Smooth muscle cell (in vitro differentiated cells): ENCODE results near the gene COX20. TPM values are rescaled to one million over a fixed set of nuclear protein-coding genes. Genes with fewer than 3 reads are reported as not detected.

Experiments used
- DNase-seq: peaks from one replicate; lab custom pipeline; 2025; ENCODE audit not compliant: unreplicated experiment; lab: John Stamatoyannopoulos, UW
- H2AFZ ChIP-seq: fragments of 200-600 bp; sonication (generic); 2 replicates; pipeline ENCODE4 v1.6.0; 2016; ENCODE audit warnings: antibody characterized with exemption, low read depth, mild to moderate bottlenecking
- H3F3A ChIP-seq: fragments of 200-600 bp; sonication (generic); 2 replicates; pipeline ENCODE4 v1.6.0; 2017; ENCODE audit warnings: antibody characterized with exemption, low read depth
- H3K27ac ChIP-seq: fragments of 200-600 bp; sonication (generic); 2 replicates; pipeline ENCODE4 v1.5.1; 2016; ENCODE audit warnings: low read depth, mild to moderate bottlenecking
- H3K27me3 ChIP-seq: fragments of 200-600 bp; sonication (generic); 2 replicates; pipeline ENCODE4 v1.6.1; 2016; ENCODE audit warnings: low read depth, mild to moderate bottlenecking
- H3K36me3 ChIP-seq: fragments of 200-600 bp; sonication (generic); 2 replicates; pipeline ENCODE4 v1.5.1; 2016; ENCODE audit warnings: low read depth
- H3K4me1 ChIP-seq: fragments of 200-600 bp; sonication (generic); 2 replicates; pipeline ENCODE4 v1.5.1; 2016; ENCODE audit warnings: low read depth
- H3K4me2 ChIP-seq: fragments of 200-600 bp; sonication (generic); 2 replicates; pipeline ENCODE4 v1.6.0; 2016; ENCODE audit warnings: mild to moderate bottlenecking
- H3K4me3 ChIP-seq: fragments of 200-600 bp; sonication (generic); 2 replicates; pipeline ENCODE4 v1.5.1; 2016; ENCODE audit warnings: mild to moderate bottlenecking
- H3K79me2 ChIP-seq: fragments of 200-600 bp; sonication (generic); 2 replicates; pipeline ENCODE4 v1.6.0; 2016; ENCODE audit warnings: low read depth, mild to moderate bottlenecking
- H3K9ac ChIP-seq: fragments of 200-600 bp; sonication (generic); 2 replicates; pipeline ENCODE4 v1.6.0; 2016; ENCODE audit warnings: low read depth
- H3K9me3 ChIP-seq: fragments of 200-600 bp; sonication (generic); replicated peaks from 2 replicates; pipeline ENCODE4 v1.5.1; 2016; ENCODE audit warnings: low read depth
- H4K20me1 ChIP-seq: fragments of 200-600 bp; sonication (generic); 2 replicates; pipeline ENCODE4 v1.6.0; 2016; ENCODE audit warnings: low read depth
- WGBS: methylation state at CpG from one replicate; pipeline ENCODE4 v1.1.7; 2016; ENCODE audit warnings: low lambda C conversion rate; 5-methylcytosine and 5-hydroxymethylcytosine counted together
- polyA plus RNA-seq: library from polyadenylated mRNA; unstranded; fragments of >200 nt; fragmentation: Nextera tagmentation; extraction: Ambion mirVana; gene quantifications from 2 replicates; pipeline ENCODE4 v1.2.1, GENCODE V29; 2016
- total RNA-seq: library from RNA; depleted of rRNA; stranded (reverse); fragments of >200 nt; gene quantifications from 2 replicates; pipeline ENCODE4 v1.2.3, GENCODE V29; 2014
- TF ChIP-seq, protein P1 (sequence below): fragments of 200-600 bp; sonication (generic); IDR thresholded peaks from 2 replicates; pipeline ENCODE4 v1.5.1; 2017; ENCODE audit warnings: borderline replicate concordance, mild to moderate bottlenecking, antibody characterized with exemption; ENCODE audit not compliant: insufficient read depth, poor library complexity, severe bottlenecking

Gene COX20
- total and polyA plus RNA-seq, 2 experiments from 2014 or later: 11.1 to 37.2 TPM

DNA sequence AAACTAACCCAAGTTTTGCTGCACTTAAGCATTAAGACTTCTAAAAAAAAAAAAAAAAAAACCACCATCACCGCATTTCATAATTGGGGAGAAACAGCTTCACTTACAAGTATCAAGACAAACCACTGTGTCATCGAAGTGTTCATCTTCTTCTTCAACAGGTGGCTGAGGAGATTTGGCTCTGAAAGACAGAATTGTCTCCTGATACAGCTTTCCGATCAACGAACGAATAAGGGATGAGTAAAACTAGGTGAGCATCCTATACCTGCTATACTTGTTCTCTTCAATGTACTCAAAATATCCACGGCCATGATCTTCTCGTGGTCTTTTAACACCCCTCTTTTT lies 26.9 kb downstream of the COX20 start:
- H2AFZ ChIP-seq: no peak overlapping the region
- H4K20me1 ChIP-seq: peaks cover 56% of the 10 kb centered on the region
- peaks cover 48% of the 10 kb centered on the region for H3K4me1 ChIP-seq
- H3K9me3 ChIP-seq: no peaks in the 10 kb centered on the region
- H3F3A ChIP-seq: peaks cover 21% of the 10 kb centered on the region
- DNase-seq: no peak
- H3K4me3 ChIP-seq: peak overlapping the region; percentile 97
- TF ChIP-seq, protein P1, sequence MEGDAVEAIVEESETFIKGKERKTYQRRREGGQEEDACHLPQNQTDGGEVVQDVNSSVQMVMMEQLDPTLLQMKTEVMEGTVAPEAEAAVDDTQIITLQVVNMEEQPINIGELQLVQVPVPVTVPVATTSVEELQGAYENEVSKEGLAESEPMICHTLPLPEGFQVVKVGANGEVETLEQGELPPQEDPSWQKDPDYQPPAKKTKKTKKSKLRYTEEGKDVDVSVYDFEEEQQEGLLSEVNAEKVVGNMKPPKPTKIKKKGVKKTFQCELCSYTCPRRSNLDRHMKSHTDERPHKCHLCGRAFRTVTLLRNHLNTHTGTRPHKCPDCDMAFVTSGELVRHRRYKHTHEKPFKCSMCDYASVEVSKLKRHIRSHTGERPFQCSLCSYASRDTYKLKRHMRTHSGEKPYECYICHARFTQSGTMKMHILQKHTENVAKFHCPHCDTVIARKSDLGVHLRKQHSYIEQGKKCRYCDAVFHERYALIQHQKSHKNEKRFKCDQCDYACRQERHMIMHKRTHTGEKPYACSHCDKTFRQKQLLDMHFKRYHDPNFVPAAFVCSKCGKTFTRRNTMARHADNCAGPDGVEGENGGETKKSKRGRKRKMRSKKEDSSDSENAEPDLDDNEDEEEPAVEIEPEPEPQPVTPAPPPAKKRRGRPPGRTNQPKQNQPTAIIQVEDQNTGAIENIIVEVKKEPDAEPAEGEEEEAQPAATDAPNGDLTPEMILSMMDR: no peak
- under 1% methylated on average over 7 of the region's 7 CpGs for WGBS
- peak overlapping the region; percentile 90 for H3K4me2 ChIP-seq
- no peaks in the 10 kb centered on the region for H3K27me3 ChIP-seq
- peaks cover 24% of the 10 kb centered on the region for H3K36me3 ChIP-seq
- peaks cover 66% of the 10 kb centered on the region for H3K79me2 ChIP-seq
- peak overlapping the region; percentile 99 for H3K27ac ChIP-seq
- peak overlapping the region; percentile 99 for H3K9ac ChIP-seq

DNA sequence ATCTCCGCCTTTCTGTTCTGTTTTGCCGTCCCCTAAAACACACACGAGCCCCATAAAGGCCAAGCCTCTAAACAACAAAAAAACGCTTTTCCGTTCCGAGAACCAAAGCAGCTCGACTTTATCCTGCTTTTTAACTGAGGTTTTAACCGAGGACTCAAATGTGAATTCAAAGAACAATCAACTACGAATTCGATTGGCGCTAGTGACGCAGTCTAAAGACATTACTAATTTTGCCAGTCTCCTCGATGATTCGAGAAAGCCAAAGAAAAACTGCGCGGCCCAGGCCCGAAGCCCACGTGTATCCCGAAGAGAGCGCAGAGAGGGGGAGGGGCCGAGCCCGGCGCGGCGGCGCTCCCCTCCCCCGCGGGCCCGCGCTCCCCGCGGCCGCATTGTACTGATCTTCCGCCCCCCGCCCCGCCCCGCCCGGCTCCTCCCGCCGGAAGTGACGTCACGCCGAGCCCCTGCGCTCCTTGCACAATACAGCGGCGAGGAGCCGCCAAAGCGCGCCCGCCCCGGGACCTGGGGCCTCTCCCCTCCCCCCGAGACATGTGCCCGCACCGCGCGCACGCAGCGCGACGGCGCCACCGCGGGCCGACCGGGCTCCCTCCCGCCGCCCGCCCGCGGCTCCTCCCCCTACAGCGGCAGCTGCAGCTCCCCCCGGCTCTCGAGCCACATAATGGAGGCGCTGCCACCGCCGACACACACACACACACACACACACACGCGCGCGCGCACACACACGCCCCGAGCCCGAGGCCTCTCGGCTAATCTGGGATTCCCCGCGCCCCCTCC lies 27.4 kb downstream of the COX20 start:
- TF ChIP-seq, protein P1: no peak
- Histone ChIP-seq H3K36me3 (peaks cover 18% of the 10 kb centered on the region), H2AFZ (no peak overlapping the region), H3K4me2 (peak overlapping the region; percentile 90), H3K27me3 (no peaks in the 10 kb centered on the region), H3K27ac (peak overlapping the region; percentile 99), H3K9me3 (no peaks in the 10 kb centered on the region), H3K9ac (peak overlapping the region; percentile 99), H3K4me3 (peak overlapping the region; percentile 97), H3K79me2 (peaks cover 60% of the 10 kb centered on the region), H4K20me1 (peaks cover 50% of the 10 kb centered on the region), H3F3A (peaks cover 19% of the 10 kb centered on the region), H3K4me1 (peaks cover 48% of the 10 kb centered on the region)
- WGBS: 1% methylated on average over 24 of the region's 87 CpGs
- DNase-seq: peak; percentile 88

DNA sequence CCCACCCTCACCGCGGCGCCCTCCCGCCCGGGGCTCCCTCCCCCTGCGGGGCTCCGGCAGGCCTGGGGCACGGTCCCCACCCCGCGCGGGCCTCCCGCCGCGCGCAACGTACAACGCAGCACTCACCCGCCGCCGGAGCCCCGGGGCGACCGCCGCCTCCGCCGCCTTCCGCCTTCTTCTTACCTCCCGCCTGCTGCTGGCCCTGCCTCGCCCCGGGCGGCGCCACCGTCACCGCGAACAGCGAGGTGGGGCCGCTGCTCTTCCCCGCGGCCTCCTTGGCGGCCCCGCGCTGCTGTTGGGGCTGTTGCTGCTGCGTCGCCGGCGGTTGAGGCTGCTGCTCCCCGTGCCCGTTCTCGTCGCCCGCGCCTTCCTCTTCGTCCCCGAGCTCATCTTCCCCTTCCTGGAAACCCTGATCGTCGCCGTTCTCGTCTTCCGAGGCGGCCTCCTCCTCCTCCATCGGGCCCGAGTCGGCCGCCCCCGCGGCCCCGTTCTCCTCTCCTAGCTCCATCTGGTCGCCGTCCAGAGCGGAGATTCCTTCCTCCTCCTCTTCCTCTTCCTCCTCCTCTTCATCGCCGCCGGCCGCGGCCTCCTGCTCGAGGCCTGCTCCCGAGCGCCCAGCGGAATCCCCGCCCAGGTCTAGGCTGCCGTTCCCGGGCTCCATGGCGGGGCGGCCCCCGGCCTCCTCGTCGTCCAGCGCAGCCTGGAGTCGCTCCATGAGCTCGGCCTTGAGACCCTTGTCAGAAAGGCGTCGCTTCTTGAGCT lies 28.2 kb downstream of the COX20 start:
- no peak for DNase-seq
- Histone ChIP-seq H3K4me3 (peak overlapping the region; percentile 97), H3K36me3 (peaks cover 10% of the 10 kb centered on the region), H3K4me2 (peak overlapping the region; percentile 90), H3K9me3 (no peaks in the 10 kb centered on the region), H3K79me2 (peaks cover 52% of the 10 kb centered on the region), H3K9ac (peak overlapping the region; percentile 99), H3F3A (peaks cover 17% of the 10 kb centered on the region), H4K20me1 (peaks cover 42% of the 10 kb centered on the region), H3K27ac (peak overlapping the region; percentile 99), H3K4me1 (peaks cover 48% of the 10 kb centered on the region), H3K27me3 (no peaks in the 10 kb centered on the region), H2AFZ (no peak overlapping the region)
- under 1% methylated on average over 70 of the region's 92 CpGs for WGBS
- TF ChIP-seq, protein P1: no peak
